ENCODE results near the gene PLCH2. TPM values are rescaled to one million over a fixed set of nuclear protein-coding genes. Genes with fewer than 3 reads are reported as not detected.
A peak's percentile ranks its signal among the peaks of the same experiment; 100 is the strongest.
"Not testable (repeated sequence)": the region's sequence is repeated elsewhere in the genome, so short reads cannot be mapped to it uniquely, and the experiment has no call there.

Gene PLCH2
- total RNA-seq, 1 donor = under 0.01 TPM

GRCh38 chr1:2544875-2545640 is 69.0 kb downstream of the PLCH2 start:
- TF ChIP-seq, protein P1, sequence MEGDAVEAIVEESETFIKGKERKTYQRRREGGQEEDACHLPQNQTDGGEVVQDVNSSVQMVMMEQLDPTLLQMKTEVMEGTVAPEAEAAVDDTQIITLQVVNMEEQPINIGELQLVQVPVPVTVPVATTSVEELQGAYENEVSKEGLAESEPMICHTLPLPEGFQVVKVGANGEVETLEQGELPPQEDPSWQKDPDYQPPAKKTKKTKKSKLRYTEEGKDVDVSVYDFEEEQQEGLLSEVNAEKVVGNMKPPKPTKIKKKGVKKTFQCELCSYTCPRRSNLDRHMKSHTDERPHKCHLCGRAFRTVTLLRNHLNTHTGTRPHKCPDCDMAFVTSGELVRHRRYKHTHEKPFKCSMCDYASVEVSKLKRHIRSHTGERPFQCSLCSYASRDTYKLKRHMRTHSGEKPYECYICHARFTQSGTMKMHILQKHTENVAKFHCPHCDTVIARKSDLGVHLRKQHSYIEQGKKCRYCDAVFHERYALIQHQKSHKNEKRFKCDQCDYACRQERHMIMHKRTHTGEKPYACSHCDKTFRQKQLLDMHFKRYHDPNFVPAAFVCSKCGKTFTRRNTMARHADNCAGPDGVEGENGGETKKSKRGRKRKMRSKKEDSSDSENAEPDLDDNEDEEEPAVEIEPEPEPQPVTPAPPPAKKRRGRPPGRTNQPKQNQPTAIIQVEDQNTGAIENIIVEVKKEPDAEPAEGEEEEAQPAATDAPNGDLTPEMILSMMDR (IDR thresholded peaks at IDR 0.05; ENCODE audit: insufficient read depth, low read depth, low read length) = no peak
- H3K4me3 ChIP-seq (ENCODE audit: low read depth, low read length) = no peak overlapping the region
- peak; percentile 54 for DNase-seq (ENCODE audit: low read depth)

DNA sequence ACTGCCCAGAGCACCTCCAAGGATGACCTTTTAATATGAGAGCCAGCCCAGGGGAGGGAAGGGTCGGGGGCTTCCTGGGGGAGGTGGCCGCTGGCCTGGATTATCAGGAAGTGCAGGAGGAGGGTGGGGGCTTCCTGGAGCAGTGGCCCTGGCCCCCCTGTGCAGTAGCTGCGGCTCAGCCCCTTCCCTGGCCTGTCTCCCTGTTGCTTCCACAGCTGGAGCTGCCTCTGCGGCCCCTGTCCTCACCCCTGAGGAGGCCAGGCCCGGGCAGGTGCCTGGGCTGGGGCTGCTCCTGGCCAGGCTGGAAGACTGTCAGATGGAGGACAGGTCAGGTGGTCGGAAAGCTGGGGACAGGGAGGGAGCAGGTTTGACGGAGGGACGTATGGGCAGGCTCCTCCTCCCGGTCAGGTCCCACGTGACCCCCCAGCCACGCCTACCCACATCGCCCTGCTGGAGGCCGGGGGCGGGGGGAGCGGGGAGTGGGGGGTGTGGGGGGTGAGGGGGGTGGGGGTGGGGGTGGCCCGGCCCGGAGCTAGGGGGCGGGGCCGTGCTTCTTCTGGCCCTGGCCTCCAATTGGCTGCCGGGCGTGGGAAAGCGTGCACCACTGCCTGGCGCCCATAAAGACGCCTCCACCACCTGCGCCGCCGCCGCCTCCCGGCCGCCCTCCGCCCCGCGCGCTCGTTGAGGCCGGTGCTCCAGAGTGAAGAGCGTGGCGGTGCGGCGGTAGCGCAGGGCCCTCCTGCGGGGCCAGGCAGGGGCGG is 69.8 kb downstream of the PLCH2 start:
- peak; percentile 89 for DNase-seq (ENCODE audit: low read depth)
- H3K4me3 ChIP-seq (ENCODE audit: low read depth, low read length) = peak overlapping the region; percentile 64
- TF ChIP-seq, protein P1 (IDR thresholded peaks at IDR 0.05; ENCODE audit: insufficient read depth, low read depth, low read length) = peak; percentile 1

DNA sequence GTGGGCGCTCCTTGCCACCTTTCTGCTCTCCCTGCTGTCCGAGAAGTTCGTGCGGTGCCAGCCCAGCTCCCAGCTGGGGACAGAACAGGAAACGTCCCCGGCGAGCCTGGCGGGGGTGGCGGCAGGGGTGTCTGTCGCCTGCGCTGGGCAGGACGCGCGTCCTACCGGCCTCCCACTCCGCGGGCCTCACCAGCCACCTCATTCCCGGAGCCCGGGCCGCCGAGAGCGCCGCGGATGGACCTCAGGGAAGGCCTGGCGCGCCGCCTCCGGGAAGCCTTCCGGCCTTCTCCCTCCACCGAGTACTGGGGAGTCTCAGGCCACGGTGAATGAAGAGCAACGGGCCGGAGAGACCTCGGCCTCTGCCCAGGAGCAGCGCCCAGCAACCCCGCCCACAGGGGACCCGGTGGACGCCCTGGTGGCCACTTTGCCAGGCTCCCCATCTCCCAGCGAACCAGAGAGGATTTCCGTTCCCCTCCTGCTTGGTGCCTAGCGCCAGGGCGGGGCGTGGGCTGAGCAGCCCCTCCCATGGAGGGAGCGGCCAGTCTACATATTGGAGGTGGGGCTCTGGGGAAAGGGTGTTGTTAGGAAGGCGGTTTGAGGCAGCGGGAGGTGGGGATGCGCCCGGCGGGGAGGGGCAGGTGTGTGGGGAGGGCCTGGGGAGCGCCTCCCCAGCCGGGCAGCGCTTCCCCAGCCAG is 70.6 kb downstream of the PLCH2 start:
- TF ChIP-seq, protein P1 (IDR thresholded peaks at IDR 0.05; ENCODE audit: insufficient read depth, low read depth, low read length) = peak; percentile 2
- peak overlapping the region; percentile 64 for H3K4me3 ChIP-seq (ENCODE audit: low read depth, low read length)
- peak; percentile 81 for DNase-seq (ENCODE audit: low read depth)

GRCh38 chr1:2547210-2548067 is 71.3 kb downstream of the PLCH2 start:
- H3K4me3 ChIP-seq (ENCODE audit: low read depth, low read length) = peak overlapping the region; percentile 64
- TF ChIP-seq, protein P1 (IDR thresholded peaks at IDR 0.05; ENCODE audit: insufficient read depth, low read depth, low read length) = no peak
- no peak for DNase-seq (ENCODE audit: low read depth)

- peak; percentile 68 for DNase-seq (ENCODE audit: low read depth)
- no peak overlapping the region for H3K4me3 ChIP-seq (ENCODE audit: low read depth, low read length)
- TF ChIP-seq, protein P1 (IDR thresholded peaks at IDR 0.05; ENCODE audit: insufficient read depth, low read depth, low read length) = peak; percentile 89
Observed at GRCh38 chr1:2548068-2548589, 72.0 kb downstream of the PLCH2 start.

DNA sequence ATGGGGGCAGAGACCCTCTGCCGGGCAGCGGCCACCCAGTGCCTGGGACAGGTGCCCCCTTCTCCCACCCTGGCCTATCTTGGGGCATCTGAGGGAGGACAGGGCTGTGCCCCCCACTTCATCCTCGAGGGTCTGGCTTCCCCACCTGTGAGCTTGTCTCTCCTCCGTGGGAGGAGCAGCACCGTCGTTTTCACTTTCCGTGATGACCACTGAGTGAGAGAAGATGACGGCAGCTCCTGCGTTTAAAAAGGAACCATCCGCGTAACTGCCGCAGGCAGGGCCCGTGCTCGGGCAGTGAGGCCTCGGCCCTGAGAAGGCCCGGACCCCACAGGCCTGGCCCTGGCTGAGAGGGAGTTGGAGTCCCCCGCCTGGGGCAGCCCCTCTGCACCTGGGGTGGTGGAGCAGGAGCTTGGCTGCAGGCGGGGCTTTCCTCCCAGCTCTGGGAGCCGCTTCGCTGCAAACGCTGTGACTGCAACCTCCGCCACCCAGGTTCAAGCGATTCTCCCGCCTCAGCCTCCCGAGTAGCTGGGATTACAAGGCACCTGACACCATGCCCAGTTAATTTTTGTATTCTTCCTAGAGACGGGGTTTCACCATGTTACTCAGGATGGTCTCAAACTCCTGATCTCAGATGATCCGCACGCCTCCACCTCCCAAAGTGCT is 73.4 kb downstream of the PLCH2 start:
- H3K4me3 ChIP-seq (ENCODE audit: low read depth, low read length); DNase-seq (ENCODE audit: low read depth): not testable (repeated sequence)

GRCh38 chr1:2550309-2550861 is 74.3 kb downstream of the PLCH2 start:
- DNase-seq (ENCODE audit: low read depth) = not testable (repeated sequence)

GRCh38 chr1:2551544-2551943 is 75.5 kb downstream of the PLCH2 start:
- H3K4me3 ChIP-seq (ENCODE audit: low read depth, low read length); DNase-seq (ENCODE audit: low read depth): not testable (repeated sequence)

More at GRCh38 chr1:2550309-2550861, 74.3 kb downstream of the PLCH2 start:
- not testable (repeated sequence) for H3K4me3 ChIP-seq (ENCODE audit: low read depth, low read length)

Data from fibroblast of villous mesenchyme (primary cell).